Common myeloid progenitor, CD34-positive (primary cell): ENCODE measurements around the gene PTGIS.

Experiments
- CTCF ChIA-PET: fragments of 350-600 bp; sonication (Branson Sonifier 250); formaldehyde crosslinking; loops from one replicate; lab custom pipeline; 2021; ENCODE audit warnings: antibody characterized with exemption; lab: Charles Lee
- POLR2A ChIA-PET: fragments of 350-600 bp; sonication (Branson Sonifier 250); formaldehyde crosslinking; loops from one replicate; lab custom pipeline; 2021; ENCODE audit warnings: antibody characterized with exemption; lab: Charles Lee
- DNase-seq, 3 donors: peaks; one replicate each; pipeline versions ENCODE4 v3.0.0 to v3.0.0-alpha.2; 2013
- H3K27ac ChIP-seq, 2 experiments: 1 replicate in 1 of 2; 2 replicates in 1 of 2; pipeline ENCODE4 v1.7.0; 2013; ENCODE audit warnings: inconsistent platforms in 2 of 2, low read length in 2 of 2, mild to moderate bottlenecking in 2 of 2, low read depth in 1 of 2, moderate library complexity in 1 of 2; ENCODE audit not compliant: severe bottlenecking in 2 of 2, insufficient read depth in 1 of 2, poor library complexity in 1 of 2
- H3K27me3 ChIP-seq, 5 experiments: replicated peaks in 2 of 5; 1 replicate in 3 of 5; 2 replicates in 2 of 5; pipeline versions ENCODE4 v1.6.1 to v1.7.0; 2013; ENCODE audit warnings: low read length in 4 of 5, mild to moderate bottlenecking in 2 of 5, moderate library complexity in 2 of 5, inconsistent platforms in 1 of 5; ENCODE audit not compliant: insufficient read depth in 5 of 5, control insufficient read depth in 4 of 5
- H3K36me3 ChIP-seq, 4 experiments: 1 replicate in 2 of 4; 2 replicates in 2 of 4; pipeline versions ENCODE4 v1.6.1 to v1.7.0; 2013; ENCODE audit warnings: low read length in 3 of 4, control low read depth in 1 of 4, mild to moderate bottlenecking in 1 of 4; ENCODE audit not compliant: control insufficient read depth in 4 of 4, insufficient read depth in 4 of 4
- H3K4me1 ChIP-seq, 4 experiments: 1 replicate in 3 of 4; 2 replicates in 1 of 4; pipeline versions ENCODE4 v1.6.1 to v1.7.1; 2013; ENCODE audit warnings: low read length in 3 of 4, mild to moderate bottlenecking in 3 of 4, control low read depth in 1 of 4, inconsistent platforms in 1 of 4, moderate library complexity in 1 of 4; ENCODE audit not compliant: control insufficient read depth in 4 of 4, insufficient read depth in 4 of 4; ENCODE audit errors: control extremely low read depth in 1 of 4
- H3K4me3 ChIP-seq, 7 experiments: 1 replicate in 4 of 7; 2 replicates in 3 of 7; pipeline versions ENCODE4 v1.5.1 to v1.7.0; 2013; ENCODE audit warnings: mild to moderate bottlenecking in 7 of 7, low read length in 6 of 7, moderate library complexity in 6 of 7, inconsistent platforms in 2 of 7, low read depth in 2 of 7, control low read depth in 1 of 7; ENCODE audit not compliant: insufficient read depth in 4 of 7, control insufficient read depth in 1 of 7; ENCODE audit errors: extremely low read depth in 1 of 7
- H3K9me3 ChIP-seq, 5 experiments: 1 replicate in 4 of 5; 2 replicates in 1 of 5; pipeline versions ENCODE4 v1.6.1 to v1.7.1; 2013; ENCODE audit warnings: low read length in 4 of 5, mild to moderate bottlenecking in 2 of 5, inconsistent platforms in 1 of 5, low read depth in 1 of 5, moderate library complexity in 1 of 5; ENCODE audit not compliant: control insufficient read depth in 4 of 5, insufficient read depth in 2 of 5; ENCODE audit errors: control extremely low read depth in 1 of 5
- WGBS: methylation state at CpG from one replicate; pipeline ENCODE4 v1.1.5; 2013; ENCODE audit not compliant: insufficient coverage; 5-methylcytosine and 5-hydroxymethylcytosine counted together

The PTGIS gene

DNA sequence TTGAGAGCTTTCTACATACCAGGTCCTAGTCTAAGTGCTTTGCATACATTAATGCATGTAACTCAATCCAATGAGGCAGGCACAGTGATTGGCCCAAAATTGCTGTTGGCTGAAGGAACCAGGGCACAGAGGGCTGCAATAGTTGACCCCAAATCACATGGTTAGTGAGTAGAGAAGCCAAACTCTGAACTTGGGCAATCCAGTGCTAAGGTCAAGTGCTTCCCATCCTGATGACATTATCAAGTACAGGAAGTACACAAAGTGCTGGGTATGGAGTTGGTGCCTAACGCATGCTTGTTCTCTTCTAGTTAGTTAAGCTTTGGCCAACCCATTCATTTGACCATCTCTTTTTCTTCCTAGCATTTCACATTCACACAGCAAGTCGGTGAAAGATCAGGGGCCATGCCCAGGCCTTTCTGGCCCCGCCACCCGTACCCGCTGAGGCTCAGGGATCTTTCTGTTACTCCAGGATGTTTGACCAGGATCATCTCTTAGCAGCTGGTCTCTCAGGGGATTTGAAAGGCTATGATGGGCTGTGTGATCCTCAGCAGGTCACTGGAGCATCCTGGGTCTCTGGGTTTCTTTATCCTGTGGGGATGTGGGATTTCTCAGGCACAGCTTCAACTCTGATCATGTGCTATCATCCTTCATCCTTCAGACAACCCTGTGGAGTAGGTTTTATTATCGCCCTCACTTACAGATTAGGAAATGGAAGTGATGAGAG lies 92.5 kb downstream of the PTGIS start:
- DNase-seq, result no peak
- no peak overlapping the region for H3K27ac ChIP-seq
- H3K9me3 ChIP-seq, result peaks cover 0 to 2% (median 0%) of the 10 kb centered on the region in 5 experiments
- no peaks in the 10 kb centered on the region for H3K36me3 ChIP-seq
- peaks cover 0 to 56% (median 16%) of the 10 kb centered on the region in 5 experiments for H3K27me3 ChIP-seq
- ChIA-PET CTCF (interaction anchor here (1.1 to 2.6 kb wide), 2 partner anchors 9 to 40 kb away, joined by 3 to 8 read pairs; no protein-coding TSS in a partner anchor), POLR2A (interaction anchor here (0.6 kb wide), 1 partner anchor 18 kb away, joined by 4 read pairs; no protein-coding TSS in a partner anchor)
- H3K4me3 ChIP-seq, result no peak overlapping the region
- H3K4me1 ChIP-seq, result no peaks in the 10 kb centered on the region
- 100% methylated on average over 5 of the region's 6 CpGs for WGBS

DNA sequence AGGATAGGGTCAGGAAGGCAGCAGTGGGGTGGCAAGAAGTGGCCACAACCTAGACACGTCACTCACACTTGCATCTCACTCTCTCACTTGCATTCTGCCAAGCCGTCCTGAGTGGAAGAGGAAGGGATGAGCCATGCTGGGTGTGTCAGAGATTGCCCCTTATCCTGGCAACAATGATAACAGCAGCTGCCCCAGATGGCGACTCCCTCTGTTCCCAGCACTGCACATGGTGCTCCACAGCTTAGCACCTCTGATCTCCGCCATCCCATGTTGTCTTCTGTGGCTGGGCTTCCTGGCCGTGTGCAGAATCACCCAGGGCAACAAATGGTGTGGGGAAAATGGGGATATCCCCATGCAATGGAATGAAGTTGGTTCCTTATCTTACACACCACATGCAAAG lies 96.5 kb downstream of the PTGIS start:
- no peak overlapping the region for H3K27ac ChIP-seq
- no peak overlapping the region for H3K4me3 ChIP-seq
- no peaks in the 10 kb centered on the region for H3K36me3 ChIP-seq
- no peak for DNase-seq
- CTCF ChIA-PET, result interaction anchor here (1.3 kb wide), 1 partner anchor 19 kb away, joined by 3 read pairs; no protein-coding TSS in a partner anchor
- H3K4me1 ChIP-seq, result no peaks in the 10 kb centered on the region
- POLR2A ChIA-PET, result no interaction called here
- no peaks in the 10 kb centered on the region for H3K9me3 ChIP-seq
- WGBS, result 93% methylated on average over 3 of the region's 5 CpGs
- H3K27me3 ChIP-seq, result peaks cover 0 to 40% (median 13%) of the 10 kb centered on the region in 5 experiments

DNA sequence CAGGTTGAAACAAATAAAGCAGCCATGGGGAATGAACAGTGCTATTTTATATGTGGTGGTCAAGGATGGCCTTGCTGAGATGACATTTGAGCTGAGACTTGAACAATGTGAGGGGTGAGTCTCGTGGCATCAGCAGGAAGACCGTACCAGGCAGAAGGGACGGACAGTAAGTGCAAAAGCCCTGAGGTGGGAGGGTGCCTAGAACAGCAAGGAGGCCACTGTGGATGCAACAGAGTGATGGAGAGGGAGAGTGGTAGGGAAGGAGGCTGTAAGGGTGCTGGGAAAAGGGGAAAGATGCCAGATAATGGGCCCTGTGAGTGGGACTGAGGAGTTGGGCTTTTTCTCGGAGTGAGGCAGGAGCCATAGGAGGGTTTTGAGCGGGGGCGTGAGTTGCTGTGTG lies 97.0 kb downstream of the PTGIS start:
- CTCF ChIA-PET, result interaction anchor here (1.1 to 1.3 kb wide), 2 partner anchors 30 to 38 kb away, joined by 3 read pairs; no protein-coding TSS in a partner anchor

DNA sequence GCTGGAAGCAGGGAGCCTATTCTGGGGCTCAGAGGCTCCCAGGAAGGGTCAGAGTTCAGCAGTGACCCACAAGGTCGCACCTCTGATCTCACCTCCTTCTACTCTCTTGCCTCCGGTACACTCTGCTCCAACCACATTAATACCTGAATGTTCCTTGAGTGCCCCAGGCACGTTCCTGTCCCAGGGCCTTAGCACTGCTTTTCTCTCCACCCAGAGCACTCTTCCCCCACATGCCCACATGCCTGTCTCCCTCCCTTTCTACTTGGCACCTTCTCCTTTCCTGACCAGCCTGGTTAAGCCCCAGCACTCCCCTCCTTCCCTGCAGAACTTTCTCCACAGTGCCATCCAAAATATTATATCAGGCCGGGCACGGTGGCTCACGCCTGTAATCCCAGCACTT lies 98.9 kb downstream of the PTGIS start:
- DNase-seq, result no peak
- ChIA-PET POLR2A (interaction anchor here (0.6 kb wide), 1 partner anchor 432 kb away, joined by 3 read pairs; no protein-coding TSS in a partner anchor), CTCF (no interaction called here)
- 84% methylated on average over 3 of the region's 6 CpGs for WGBS
- Histone ChIP-seq H3K4me1 (no peaks in the 10 kb centered on the region), H3K27me3 (peaks cover 0 to 23% (median 7%) of the 10 kb centered on the region in 5 experiments), H3K4me3 (no peak overlapping the region), H3K9me3 (no peaks in the 10 kb centered on the region), H3K27ac (no peak overlapping the region), H3K36me3 (no peaks in the 10 kb centered on the region)

More for the DNA sequence above, 97.0 kb downstream of the PTGIS start:
- no peak for DNase-seq
- Histone ChIP-seq H3K27me3 (peaks cover 0 to 38% (median 13%) of the 10 kb centered on the region in 5 experiments), H3K27ac (no peak overlapping the region), H3K4me1 (no peaks in the 10 kb centered on the region), H3K4me3 (no peak overlapping the region), H3K36me3 (no peaks in the 10 kb centered on the region), H3K9me3 (no peaks in the 10 kb centered on the region)
- POLR2A ChIA-PET, result no interaction called here
- WGBS, result 91% methylated on average over 6 of the region's 6 CpGs

DNA sequence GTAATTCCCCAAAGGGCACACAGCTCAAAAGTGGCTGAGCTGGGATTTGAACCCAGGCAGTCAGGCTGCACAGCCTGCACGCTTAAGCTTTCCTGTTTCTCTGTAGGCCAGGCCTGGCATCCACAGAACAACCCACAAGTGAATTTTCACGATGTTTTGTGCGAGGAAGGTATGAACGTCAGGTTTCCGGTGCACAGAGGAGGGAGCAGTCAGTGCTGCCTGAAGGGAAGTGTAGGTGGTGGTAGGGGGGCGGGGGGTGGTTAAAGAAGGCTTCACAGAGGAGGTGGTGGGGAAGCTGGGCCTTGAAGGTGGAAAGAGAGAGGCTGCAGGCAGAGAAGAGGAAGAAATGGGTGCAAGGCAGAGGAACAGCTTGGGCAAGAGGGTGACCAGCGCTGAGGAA lies 99.5 kb downstream of the PTGIS start:
- ChIA-PET CTCF (no interaction called here), POLR2A (no interaction called here)
- Histone ChIP-seq H3K9me3 (no peaks in the 10 kb centered on the region), H3K4me1 (no peaks in the 10 kb centered on the region), H3K36me3 (no peaks in the 10 kb centered on the region), H3K27ac (no peak overlapping the region), H3K4me3 (no peak overlapping the region), H3K27me3 (peaks cover 0 to 23% (median 7%) of the 10 kb centered on the region in 5 experiments)
- DNase-seq, result no peak
- WGBS, result 60% methylated on average over 6 of the region's 7 CpGs

DNA sequence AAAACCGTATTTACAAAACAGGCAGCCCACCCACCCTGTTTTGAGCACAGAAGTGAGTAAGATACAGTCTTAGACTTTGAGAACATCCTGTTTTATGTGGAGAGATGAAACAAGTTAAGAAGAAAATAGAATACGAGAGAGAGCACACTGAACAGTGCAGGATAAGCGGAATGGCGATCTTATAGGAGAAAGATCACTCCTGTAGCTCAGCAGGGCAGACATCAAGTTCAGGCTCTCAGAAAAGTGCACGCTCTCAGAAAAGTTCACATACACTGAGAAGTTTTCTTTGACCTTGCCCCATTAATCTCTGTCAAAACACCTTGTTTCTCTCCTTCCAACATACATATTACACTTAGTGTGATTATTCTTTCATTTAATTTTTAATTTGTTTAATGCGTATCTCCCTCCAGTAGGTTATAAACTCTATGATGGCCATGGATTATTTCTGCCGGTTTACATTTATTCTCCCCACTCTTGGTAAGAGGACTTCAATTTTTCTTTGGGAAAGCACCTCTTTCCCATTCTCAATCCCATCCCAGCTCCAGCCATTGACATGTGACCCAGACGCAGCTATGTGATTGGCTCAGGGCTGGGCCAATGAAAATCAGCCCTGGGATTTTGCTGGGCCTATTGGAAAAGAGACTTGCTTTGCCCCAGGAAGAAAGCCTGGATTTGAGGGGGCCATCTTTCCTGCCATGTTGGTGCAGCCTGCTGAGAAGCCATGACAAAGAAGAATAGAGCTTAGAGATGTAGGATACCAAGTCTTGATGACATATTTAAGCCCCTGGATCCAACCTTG lies 101.6 kb downstream of the PTGIS start:
- 94% methylated on average over 6 of the region's 8 CpGs for WGBS
- ChIA-PET CTCF (interaction anchor here (0.7 to 0.9 kb wide), 2 partner anchors 79 to 463 kb away, joined by 3 to 6 read pairs; no protein-coding TSS in a partner anchor), POLR2A (no interaction called here)
- H3K4me1 ChIP-seq, result no peaks in the 10 kb centered on the region
- no peak overlapping the region for H3K4me3 ChIP-seq
- no peak overlapping the region for H3K27ac ChIP-seq
- H3K27me3 ChIP-seq, result peaks cover 0 to 20% (median 2%) of the 10 kb centered on the region in 5 experiments
- DNase-seq, result no peak
- no peaks in the 10 kb centered on the region for H3K9me3 ChIP-seq
- no peaks in the 10 kb centered on the region for H3K36me3 ChIP-seq
